ENCODE measurements around the gene DPP7.

The DPP7 gene

GRCh38 chr9:137114613-137115393 lies at the start of gene DPP7:
Gene DPP7, minus strand, starts transcription at chr9:137114733. Its CDS starts 20 bp downstream, at chr9:137114713.
- DNase-seq = peak; percentile 70 to 82

- no peak for DNase-seq
Observed at GRCh38 chr9:137163805-137164204, 49.3 kb upstream of the DPP7 start.

- no peak for DNase-seq
Observed at GRCh38 chr9:137163365-137163715, 48.8 kb upstream of the DPP7 start.

- DNase-seq = peak in 1 of 2 donors; percentile 23
Observed at GRCh38 chr9:137162505-137163364, 48.2 kb upstream of the DPP7 start.

GRCh38 chr9:137161558-137162486 lies 47.3 kb upstream of the DPP7 start:
- DNase-seq = no peak

GRCh38 chr9:137160716-137161557 lies 46.4 kb upstream of the DPP7 start:
- DNase-seq = no peak

GRCh38 chr9:137160054-137160425 lies 45.5 kb upstream of the DPP7 start:
- DNase-seq = no peak

- DNase-seq = no peak
Observed at GRCh38 chr9:137159105-137160053, 44.8 kb upstream of the DPP7 start.

GRCh38 chr9:137158625-137159024 lies 44.1 kb upstream of the DPP7 start:
- DNase-seq = no peak

- DNase-seq = no peak
Observed at GRCh38 chr9:137157618-137158415, 43.3 kb upstream of the DPP7 start.

GRCh38 chr9:137156567-137157375 lies 42.2 kb upstream of the DPP7 start:
- peak; percentile 41 to 61 for DNase-seq

GRCh38 chr9:137152844-137153405 lies 38.4 kb upstream of the DPP7 start:
- DNase-seq = no peak

GRCh38 chr9:137150617-137151457 lies 36.3 kb upstream of the DPP7 start:
- DNase-seq = peak; percentile 32 to 53

- DNase-seq = no peak
Observed at GRCh38 chr9:137149942-137150616, 35.5 kb upstream of the DPP7 start.

- DNase-seq = no peak
Observed at GRCh38 chr9:137149363-137149762, 34.8 kb upstream of the DPP7 start.

- no peak for DNase-seq
Observed at GRCh38 chr9:137148661-137149060, 34.1 kb upstream of the DPP7 start.

GRCh38 chr9:137148242-137148641 lies 33.7 kb upstream of the DPP7 start:
- no peak for DNase-seq

Measured in CD4-positive, alpha-beta T cell treated with Interferon alpha-2 for 1 hour (primary cell).